Stimulated activated CD4-positive, alpha-beta T cell treated with anti-CD3 and anti-CD28 coated beads, Interleukin-4, amount 100 ng/mL, for 48 hours (primary cell): Measurements from ENCODE around the gene FNBP1.

Experiments
- DNase-seq, 2 donors: peaks; one replicate each; pipeline ENCODE4 v3.0.0-alpha.2; 2020; ENCODE audit warnings: low read depth in 2 of 2

Gene FNBP1

GRCh38 chr9:129919277-129919676 is 123.7 kb downstream of the FNBP1 start:
- DNase-seq = no peak

GRCh38 chr9:129918296-129918950 is 124.6 kb downstream of the FNBP1 start:
- no peak for DNase-seq

- DNase-seq = no peak
Measured at GRCh38 chr9:129916707-129917106, 126.3 kb downstream of the FNBP1 start.

- DNase-seq = no peak
Measured at GRCh38 chr9:129914051-129914450, 128.9 kb downstream of the FNBP1 start.

- DNase-seq = no peak
Measured at GRCh38 chr9:129910628-129911567, 132.1 kb downstream of the FNBP1 start.

- DNase-seq = no peak
Measured at GRCh38 chr9:129909851-129910250, 133.1 kb downstream of the FNBP1 start.

- no peak for DNase-seq
Measured at GRCh38 chr9:129908906-129909305, 134.1 kb downstream of the FNBP1 start.

GRCh38 chr9:129907201-129907600 is 135.8 kb downstream of the FNBP1 start:
- no peak for DNase-seq

- no peak for DNase-seq
Measured at GRCh38 chr9:129906298-129906697, 136.7 kb downstream of the FNBP1 start.

- no peak for DNase-seq
Measured at GRCh38 chr9:129904734-129905133, 138.3 kb downstream of the FNBP1 start.

- DNase-seq = no peak
Measured at GRCh38 chr9:129902740-129903134, 140.3 kb downstream of the FNBP1 start.

- DNase-seq = no peak
Measured at GRCh38 chr9:129901993-129902739, 140.8 kb downstream of the FNBP1 start.

GRCh38 chr9:129900263-129901027 is 142.5 kb downstream of the FNBP1 start:
- no peak for DNase-seq

GRCh38 chr9:129899620-129900019 is 143.4 kb downstream of the FNBP1 start:
- no peak for DNase-seq

GRCh38 chr9:129898185-129898584 is 144.8 kb downstream of the FNBP1 start:
- no peak for DNase-seq

- DNase-seq = no peak
Measured at GRCh38 chr9:129897263-129897662, 145.7 kb downstream of the FNBP1 start.

- DNase-seq = peak; percentile 15 to 17
Measured at GRCh38 chr9:129895376-129896268, 147.4 kb downstream of the FNBP1 start.

- DNase-seq = no peak
Measured at GRCh38 chr9:129894120-129894823, 148.7 kb downstream of the FNBP1 start.

- DNase-seq = no peak
Measured at GRCh38 chr9:129891569-129891968, 151.4 kb downstream of the FNBP1 start.
